ENCODE results near the gene TNFRSF25.
"Not testable (repeated sequence)": the region's sequence is repeated elsewhere in the genome, so short reads cannot be mapped to it uniquely, and the experiment has no call there.

Gene TNFRSF25

DNA sequence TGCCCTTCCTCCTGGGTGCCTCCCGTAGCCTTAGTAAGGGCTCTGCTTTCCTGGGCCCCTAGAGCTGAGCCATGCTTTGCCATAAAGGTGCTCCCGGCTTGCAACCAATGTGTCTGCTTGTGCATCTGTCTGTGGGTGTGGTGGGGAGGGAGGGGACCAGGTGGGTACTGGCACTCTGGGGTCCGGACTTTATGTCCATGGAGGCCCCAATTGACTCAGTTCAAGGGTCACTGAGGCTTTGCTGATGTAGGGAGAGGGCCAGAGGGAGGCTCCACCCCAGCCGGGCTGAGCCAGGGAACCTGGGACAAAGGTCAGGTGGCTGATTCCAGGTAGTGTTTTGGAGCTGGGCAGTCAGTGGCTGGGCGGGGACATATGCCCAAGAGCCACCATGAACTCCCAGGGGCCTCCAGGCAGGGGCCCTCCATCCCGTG lies 15.0 kb downstream of the TNFRSF25 start:
- no peak for DNase-seq (ENCODE audit: low read depth in 2 of 2)

DNA sequence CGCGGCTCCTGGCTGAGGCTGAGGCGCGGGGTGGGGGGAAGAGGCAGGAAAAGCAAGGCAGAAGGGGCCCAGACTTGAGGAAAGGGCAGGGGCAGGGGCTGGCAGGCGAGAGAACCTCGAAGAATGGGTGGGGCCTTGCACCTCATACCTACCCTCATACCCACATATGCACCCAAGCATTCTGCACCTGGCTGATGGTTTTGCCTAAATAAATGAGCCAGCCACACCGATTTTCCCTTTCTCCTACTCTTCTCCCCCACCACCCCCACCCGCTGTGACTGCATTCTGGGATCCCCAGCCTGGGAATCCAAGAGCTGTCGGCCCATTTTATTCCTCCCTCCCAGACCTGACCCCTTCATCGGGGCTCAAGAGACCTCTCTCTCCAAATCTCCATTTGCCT lies 15.5 kb downstream of the TNFRSF25 start:
- not testable (repeated sequence) for DNase-seq (ENCODE audit: low read depth in 2 of 2)

DNA sequence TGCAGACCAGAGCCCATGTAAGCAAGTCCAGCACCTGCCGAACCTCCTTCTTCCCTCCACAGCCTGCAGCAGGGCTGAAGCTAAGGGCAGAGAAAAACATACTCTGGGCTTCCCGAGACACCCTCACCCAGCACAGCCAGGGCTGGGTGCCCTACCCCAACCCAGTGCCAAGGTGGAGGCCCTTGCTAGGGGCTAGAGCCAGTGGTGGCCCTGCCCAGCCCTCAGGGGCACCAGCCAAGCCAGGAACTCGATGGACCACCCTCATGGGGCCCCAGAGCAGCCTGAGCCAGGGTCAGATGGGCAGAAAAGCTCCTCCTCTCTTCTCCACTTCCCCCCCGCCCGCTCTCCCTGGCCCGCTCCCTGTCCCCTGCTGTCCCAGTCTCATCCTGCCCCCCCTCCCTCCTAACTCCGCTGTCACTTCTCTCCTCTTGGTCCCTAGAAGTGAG lies 15.9 kb downstream of the TNFRSF25 start:
- no peak for DNase-seq (ENCODE audit: low read depth in 2 of 2)

DNA sequence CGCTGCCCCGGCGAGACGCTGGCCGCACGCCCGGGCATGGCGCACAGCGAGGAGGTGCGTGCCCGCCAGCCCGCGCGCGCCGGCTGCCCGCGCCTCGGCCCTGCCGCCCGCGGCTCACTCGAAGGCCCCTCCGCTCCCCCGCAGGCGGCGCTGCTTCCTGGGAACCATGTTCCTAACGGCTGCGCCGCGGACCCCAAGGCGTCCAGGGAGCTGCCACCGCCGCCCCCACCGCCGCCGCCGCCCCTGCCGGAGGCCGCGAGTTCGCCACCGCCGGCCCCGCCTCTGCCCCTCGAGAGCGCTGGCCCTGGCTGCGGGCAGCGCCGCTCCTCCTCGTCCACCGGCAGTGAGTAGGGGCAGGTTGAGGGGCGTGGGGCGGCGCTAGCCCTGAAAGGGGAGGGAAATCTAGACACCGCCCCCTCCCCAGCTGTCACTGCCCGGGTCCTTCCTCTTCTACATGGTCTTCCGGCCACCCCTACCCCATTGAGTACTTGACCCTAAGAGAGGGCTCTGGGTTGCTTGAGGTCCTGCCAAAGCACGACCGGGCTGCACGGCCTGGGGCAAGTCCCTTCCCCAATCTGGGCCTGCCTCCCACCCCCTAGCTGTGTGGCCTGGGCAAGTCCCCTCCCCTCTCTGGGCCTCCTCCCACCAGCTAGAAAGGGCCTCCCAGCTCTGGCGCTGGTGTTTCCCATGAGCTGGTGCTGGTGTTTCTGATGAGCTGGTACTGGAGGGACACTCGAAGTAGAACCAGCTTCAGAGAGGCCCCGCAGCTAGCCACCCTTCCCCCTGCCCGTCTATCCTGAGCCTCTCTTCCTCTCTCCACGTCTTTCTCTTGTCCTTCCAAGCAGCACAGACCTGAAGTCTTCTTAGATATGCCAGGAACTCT lies 17.0 kb downstream of the TNFRSF25 start:
- no peak for DNase-seq (ENCODE audit: low read depth in 2 of 2)

DNA sequence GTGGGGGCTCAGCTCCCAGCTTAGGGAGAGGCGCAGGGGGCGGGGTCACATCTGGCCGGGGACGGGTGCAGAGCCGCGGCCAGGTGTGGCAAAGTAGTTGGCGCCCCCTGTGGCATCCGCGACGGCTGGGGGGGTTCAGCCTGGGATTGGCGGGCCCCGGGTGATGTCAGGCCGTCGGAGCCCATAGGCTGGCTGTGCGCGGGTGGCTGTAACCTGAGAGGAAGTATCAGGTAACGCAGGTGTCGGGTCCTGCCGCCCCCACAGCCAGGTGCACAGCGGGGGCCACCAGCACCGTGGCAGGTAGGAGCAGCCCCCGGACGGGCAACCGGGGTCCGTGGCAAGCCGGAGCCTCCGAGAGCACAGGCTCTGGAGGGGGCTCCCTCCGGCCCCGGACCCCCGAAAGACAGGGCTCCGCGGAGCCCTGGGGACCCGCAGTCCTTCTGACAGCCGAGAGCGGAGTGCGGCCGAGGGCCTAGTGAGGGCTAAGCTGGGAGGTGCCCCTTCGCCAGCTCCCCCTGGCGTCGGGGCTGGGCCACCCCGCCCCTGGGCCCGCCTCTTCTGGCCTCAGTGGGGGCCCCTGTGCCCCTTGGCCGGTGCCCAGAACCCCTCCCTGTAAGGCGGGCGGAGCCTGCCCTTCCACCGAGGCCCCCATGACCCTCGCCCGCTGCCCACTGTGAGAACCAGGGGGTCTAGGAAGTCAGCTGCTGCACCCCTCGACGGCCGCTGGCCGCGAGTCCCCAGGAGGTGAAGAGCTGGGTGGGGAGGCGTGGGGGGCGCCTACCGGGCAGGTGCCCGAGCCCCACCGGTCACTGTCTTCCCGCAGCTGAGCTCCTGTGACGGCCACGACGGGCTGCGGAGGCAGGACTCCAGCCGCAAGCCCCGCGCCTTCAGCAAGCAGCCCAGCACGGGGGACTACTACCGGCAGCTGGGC lies 17.9 kb downstream of the TNFRSF25 start:
- no peak for DNase-seq (ENCODE audit: low read depth in 2 of 2)

DNA sequence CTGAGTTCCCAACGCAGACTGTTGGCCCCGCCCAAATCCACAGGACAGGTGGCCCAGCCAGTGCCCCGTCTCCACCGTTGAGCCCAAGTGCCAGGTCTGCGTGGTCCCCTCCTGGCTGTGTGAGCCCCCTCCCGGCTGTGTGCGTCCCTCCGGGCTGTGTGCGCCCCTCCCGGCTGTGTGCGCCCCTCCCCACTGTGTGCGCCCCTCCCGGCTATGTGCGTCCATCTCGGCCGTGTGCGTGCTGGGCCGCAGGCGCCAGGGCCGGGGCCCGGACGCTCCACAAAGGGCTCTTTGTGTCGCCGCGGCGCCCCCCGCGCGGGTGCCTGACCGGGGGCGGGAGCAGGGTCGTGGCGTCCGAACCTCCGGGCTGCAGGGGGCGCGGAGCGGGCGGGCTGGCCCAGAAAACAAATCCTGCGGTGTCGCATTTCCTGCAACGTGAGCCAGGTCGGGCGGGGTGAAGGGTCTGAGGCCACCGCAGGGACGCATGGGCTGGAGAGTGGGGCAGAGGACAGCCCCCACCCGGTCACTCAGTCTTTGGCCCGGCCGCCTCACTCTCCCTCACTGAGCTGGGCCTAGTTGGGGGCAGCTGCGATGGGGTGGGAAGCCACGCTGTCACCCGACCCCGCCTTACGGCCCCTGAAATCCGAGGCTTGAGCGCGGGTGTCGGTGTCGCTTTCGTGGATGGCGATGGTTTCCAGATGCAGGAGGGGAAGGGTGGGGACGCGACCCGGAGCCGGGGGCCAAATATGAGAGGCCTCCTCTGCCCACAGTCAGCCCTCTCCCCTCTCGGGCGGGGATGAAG lies 18.8 kb downstream of the TNFRSF25 start:
- no peak for DNase-seq (ENCODE audit: low read depth in 2 of 2)

DNA sequence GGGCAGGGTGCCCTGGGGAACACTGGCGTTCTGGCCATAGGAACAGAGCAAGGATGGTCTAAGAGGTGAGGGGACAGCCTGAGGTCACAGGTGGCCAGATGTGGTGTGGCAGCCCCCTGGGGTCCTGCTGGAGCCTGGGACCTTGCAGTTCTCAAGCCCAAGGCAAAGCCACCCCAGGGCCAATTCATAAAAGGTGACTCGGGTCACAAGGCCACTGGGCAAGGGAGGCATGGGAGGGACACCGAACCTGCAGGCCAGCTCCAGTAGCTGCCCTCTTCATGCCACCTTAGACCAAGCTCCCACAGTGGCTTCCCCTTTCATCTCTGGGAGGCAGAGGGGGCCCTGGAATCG lies 19.3 kb downstream of the TNFRSF25 start:
- DNase-seq (ENCODE audit: low read depth in 2 of 2) = no peak

DNA sequence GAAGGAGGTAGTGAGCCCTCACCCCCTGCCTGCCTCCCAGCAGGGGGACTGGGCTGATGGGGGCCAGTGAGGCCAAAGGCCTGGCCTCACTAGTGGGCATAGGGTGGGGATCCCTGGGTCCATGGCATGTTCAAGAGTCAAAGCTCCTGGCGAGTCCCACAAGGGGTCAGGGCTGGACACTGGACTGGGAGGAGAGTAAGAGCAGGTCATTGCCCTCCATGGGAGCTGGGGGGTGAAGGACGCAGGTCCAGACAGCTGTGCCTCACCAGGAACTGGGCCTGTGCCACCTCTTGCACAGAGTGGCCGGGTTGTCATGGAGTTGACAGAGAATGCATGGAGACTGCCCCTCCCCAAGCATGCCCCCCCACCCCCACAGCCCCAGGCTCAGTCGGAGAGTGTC lies 20.0 kb downstream of the TNFRSF25 start:
- not testable (repeated sequence) for DNase-seq (ENCODE audit: low read depth in 2 of 2)

DNA sequence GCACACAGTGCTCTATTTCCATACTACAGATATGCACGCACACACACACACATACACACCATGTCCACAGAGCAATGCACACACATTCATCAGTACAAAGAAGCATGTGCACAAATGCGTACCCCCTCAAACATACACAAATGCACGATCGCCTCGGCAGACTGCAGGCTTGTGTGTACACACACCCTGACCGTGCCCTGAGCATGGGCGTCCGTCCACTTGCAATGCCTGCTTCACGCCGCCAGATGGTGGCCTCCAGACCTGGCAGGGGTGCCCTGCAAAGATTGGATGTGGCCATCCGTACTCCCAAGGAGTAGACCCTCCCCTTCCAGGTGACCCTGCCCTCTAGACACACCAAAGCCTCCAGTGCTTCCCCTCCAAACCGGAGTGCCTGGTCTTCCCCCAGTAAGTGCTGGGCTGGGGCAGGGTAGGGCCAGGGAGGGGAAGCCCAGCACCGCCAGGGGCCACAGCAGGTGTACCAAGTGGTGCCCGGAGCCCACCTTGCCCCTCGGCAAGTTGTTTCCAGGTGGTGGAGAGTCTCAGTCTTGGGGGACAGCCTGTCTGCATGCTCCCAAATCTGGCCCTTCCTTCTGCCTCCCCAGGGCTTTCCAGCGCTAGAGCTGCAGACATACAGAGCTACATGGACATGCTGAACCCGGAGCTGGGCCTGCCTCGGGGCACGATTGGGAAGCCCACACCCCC lies 20.8 kb downstream of the TNFRSF25 start:
- no peak for DNase-seq (ENCODE audit: low read depth in 2 of 2)

DNA sequence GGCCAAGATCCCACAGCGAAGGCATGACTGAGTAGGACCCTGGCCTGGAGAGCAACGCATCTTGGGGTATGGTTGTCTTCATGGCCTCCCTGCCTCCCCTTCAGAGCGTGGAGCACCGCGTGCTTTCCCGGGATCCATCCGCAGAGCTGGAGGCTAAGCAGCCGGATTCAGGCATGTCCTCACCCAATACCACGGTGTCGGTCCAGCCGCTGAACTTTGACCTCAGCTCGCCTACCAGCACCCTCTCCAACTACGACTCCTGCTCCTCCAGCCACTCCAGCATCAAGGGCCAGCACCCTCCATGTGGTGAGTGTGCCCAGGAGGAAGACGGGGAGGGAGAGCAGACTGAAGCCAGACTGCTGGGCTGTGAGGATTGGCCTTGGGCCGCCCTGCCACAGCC lies 21.6 kb downstream of the TNFRSF25 start:
- DNase-seq (ENCODE audit: low read depth in 2 of 2) = no peak

DNA sequence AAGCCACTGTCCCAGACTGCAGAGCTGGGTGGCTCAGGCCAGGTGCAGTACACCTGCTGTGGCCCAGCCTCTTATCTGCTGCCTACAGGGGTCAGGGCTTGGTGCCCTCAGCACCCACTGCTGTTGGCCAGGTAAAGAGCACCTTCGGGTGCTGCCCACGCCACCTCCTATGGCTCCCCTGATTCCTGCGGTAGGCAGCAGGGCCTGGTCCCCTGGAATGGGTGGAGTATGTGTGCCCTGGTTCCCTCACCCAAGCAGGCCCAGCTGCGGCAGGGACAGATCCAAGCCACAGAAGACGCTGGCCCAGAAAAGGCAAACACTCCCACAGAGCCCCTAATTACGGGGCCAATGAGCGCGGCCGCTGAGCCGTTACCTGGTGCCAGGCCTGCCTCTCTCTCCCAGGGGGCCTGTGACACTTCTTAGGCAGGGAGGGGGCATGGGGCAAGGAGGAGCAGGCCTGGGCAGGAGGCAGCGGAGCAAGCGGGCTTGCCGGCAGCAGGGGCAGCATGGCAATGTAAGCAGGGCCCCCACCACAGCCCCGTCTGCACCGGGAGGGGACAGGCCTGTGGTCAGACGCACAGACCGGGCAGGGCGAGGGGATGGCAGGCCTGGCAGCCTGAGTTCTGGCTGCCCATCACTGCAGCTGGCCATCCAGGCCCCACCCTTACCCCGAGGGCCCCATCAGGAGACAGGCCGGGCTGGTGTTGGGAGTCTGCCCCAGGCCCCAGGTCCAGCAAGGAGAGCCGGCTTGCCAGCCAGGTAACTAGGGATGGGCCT lies 22.4 kb downstream of the TNFRSF25 start:
- no peak for DNase-seq (ENCODE audit: low read depth in 2 of 2)

DNA sequence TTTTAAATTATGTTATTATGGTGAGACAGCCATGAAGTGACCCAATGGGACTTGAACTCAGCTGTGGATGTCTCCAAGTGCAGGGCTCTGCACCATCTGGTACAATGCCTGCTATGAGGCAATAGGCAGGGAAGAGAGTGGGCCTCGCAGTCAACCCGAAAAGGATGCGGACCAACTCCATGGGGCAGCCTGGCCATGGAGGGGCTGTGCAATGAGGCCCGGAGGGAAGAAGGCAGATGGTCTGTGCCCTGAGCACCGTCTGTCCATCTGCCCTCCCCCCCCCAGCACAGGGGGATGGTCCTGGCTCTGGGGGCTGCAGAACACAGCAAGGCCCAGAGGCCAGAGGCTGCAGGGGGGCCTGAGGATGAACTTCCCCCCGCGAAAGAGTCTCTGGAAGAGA lies 24.4 kb downstream of the TNFRSF25 start:
- DNase-seq (ENCODE audit: low read depth in 2 of 2) = no peak

DNA sequence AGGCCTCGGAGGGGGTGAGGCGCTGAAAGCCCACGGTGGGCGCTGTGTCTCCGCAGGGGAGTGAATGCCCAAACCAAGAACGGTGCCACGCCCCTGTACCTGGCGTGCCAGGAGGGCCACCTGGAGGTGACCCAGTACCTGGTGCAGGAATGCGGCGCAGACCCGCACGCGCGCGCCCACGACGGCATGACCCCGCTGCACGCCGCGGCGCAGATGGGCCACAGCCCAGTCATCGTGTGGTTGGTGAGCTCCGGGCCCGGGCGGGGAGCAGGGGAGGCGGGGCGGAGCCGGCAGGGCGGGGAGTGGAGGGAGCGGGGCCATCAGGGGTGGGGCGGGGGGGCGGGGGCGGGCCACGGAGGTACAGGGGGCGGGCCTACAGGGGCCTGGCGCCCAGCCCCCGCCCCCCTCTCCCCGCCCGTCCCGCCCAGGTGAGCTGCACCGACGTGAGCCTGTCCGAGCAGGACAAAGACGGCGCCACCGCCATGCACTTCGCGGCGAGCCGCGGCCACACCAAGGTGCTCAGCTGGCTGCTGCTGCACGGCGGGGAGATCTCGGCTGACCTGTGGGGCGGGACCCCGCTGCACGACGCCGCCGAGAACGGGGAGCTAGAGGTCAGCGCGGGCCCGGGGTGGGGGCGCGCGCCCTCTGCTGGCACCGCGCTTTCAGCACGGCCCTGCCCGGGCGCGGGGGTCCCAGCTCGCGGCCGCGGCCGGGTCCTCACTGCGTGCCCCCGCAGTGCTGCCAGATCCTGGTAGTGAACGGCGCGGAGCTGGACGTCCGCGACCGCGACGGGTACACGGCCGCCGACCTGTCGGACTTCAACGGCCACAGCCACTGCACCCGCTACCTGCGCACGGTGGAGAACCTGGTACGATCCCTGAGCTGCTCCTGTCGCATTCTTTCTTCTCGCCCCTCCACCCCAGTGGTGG lies 25.5 kb downstream of the TNFRSF25 start:
- peak in 1 of 2 experiments; percentile 62 for DNase-seq (ENCODE audit: low read depth in 2 of 2)

DNA sequence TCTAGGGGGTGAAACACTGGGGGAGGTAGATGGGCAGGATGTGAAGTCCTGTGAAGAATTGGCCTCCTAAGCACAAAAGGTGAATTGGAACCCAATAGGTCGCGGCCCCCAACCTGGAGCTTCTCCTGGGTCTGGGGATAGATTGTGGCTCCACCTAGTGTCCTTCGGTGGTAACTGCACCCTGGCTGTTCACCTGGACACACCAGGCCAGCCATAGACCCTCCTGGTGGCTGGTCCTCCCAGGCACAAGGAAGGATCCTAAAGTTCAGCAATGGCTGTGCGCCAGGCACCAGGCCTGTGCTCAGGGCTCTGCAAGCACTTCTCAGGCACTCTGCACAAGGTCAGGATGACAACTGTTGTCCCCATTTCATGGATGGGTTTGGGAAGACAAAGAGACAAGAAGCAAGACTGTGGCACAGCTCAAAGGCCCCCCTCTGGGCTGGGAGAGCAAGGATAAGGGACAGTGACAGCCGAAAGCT lies 27.9 kb downstream of the TNFRSF25 start:
- DNase-seq (ENCODE audit: low read depth in 2 of 2) = peak; percentile 45 to 69

DNA sequence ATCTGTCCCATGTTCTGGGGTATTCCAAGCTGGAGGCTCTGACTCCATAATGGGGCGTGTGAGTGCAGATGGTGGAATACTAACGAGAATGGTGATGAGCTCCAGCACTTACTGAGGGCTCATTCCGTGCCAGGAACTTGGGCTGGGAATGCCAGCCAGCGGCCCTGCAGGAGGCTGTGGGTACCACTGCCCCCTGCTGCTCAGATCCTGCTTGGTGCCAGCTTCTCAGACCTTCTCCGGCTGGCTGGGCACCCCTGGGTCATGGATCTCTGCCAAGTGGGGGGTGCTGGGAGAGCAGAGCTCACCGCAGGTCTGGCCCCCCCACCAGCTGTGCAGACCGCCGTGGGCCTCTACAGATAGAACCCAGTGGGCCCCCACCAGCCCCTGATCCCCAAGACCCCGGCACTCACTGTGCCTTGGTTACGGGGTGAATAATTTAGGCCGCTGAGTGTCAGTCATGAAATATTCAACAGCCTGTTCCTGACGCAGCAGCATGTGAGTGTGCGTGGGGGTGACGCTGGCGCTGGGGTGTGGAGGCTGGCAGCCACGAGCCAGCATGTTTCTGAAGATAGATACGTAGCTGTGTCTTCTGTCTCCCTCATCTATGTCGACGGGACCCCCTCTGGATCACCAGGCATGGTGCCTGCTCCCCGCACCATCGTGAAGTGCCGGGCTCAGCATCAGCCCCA lies 28.8 kb downstream of the TNFRSF25 start:
- not testable (repeated sequence) for DNase-seq (ENCODE audit: low read depth in 2 of 2)

DNA sequence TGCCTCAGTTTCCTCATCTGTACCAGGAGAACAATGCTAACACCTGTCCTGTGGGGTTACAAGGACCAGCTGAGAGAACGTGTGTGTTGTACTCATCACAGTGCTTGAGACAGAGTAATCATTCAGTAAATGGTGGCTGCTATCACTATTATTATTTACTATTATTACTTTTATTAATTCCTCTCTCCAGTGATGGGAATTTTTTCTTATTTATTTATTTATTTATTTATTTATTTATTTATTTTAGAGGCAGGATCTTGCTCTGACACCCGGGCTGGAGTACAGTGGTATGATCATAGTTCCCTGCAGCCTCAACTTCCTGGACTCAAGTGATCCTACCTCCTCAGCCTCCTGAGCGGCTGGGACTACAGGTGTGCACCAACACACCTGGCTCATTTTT lies 29.7 kb downstream of the TNFRSF25 start:
- not testable (repeated sequence) for DNase-seq (ENCODE audit: low read depth in 2 of 2)

DNA sequence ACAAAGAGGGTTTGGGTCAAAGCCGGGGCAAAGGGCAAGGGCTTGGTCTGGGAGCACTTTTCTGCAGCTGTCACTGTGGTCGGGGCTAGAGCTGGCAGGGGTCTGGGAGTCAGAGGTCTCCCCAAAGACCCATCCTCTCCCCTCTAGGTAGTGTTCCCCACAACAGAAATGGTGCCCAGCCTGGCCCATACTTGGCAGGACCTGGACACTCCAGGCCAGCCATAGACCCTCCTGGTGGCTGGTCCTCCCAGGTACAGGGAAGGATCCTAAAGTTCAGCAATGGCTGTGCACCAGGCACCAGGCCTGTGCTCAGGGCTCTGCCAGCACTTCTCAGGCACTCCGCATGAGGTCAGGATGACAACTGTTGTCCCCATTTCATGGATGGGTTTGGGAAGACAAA lies 30.4 kb downstream of the TNFRSF25 start:
- no peak for DNase-seq (ENCODE audit: low read depth in 2 of 2)

DNA sequence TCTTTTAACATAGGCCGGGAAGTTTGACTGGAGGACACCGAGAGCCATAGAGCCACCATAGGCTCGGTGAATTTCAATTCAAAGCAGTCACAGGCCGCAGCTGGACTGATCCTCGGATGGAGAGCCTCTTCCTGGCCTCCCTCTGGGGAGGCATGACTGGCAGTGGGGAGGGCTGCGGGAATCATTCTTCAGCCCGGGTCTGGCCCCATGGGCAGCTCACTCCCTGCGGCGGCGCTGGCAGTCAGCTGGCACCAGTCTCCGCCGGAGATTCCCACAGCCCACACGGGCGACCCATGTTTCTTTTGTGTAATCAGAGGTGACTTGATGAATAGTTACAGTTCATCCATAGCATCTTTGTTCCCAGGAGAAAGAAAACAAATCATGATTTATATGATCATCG lies 30.8 kb downstream of the TNFRSF25 start:
- DNase-seq (ENCODE audit: low read depth in 2 of 2) = no peak

DNA sequence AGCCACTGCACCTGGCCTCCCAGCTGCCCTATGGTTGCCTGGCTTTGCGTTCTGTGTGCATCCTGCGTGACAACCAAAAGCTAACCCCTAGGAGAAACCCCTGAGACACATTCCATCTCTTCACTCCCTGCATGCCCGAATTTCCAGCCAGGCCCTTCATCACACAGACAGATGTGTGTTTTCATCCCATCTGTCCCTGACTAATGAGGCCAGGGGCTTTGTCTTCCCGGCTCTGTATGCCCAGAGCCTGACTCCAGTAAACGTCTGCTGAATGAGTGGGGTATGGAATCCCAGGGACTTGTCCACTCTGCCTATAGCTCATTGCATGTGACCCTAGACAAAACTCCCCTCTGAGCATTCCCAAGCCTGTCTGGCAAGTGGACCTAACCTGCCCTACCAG lies 31.8 kb downstream of the TNFRSF25 start:
- no peak for DNase-seq (ENCODE audit: low read depth in 2 of 2)

All from stimulated activated CD4-positive, alpha-beta T cell treated with anti-CD3 and anti-CD28 coated beads, Interleukin-12 subunit alpha, Interleukin-12 subunit beta, amount 100 ng/mL, for 24 hours (primary cell).